Endothelial cell of umbilical vein (primary cell): ENCODE measurements around the gene POLR3GL.

Source experiments
- CTCF ChIP-seq, 2 donors: IDR thresholded peaks; 1 replicate in 1 of 2; 2 replicates in 1 of 2; pipeline ENCODE4 v1.5.1; 2011; ENCODE audit warnings: low read length in 2 of 2, mild to moderate bottlenecking in 2 of 2, moderate library complexity in 2 of 2, control low read depth in 1 of 2, inconsistent platforms in 1 of 2, low read depth in 1 of 2; ENCODE audit not compliant: insufficient read depth in 1 of 2; ENCODE audit errors: extremely low read depth in 1 of 2
- JUN ChIP-seq: IDR thresholded peaks from 2 replicates; pipeline ENCODE4 v1.6.1; 2011; ENCODE audit warnings: borderline replicate concordance, low read depth; ENCODE audit not compliant: insufficient read length, insufficient read depth
- POLR2A ChIP-seq: IDR thresholded peaks from 2 replicates; pipeline ENCODE4 v1.6.1; 2012; ENCODE audit warnings: low read depth, mild to moderate bottlenecking, control low read depth, low read length
- POLR2AphosphoS5 ChIP-seq: IDR thresholded peaks from 2 replicates; pipeline ENCODE4 v1.6.1; 2012; ENCODE audit warnings: low read depth, mild to moderate bottlenecking, control low read depth, low read length, moderate library complexity; ENCODE audit not compliant: insufficient read depth

- TF ChIP-seq POLR2A (no peak), CTCF (IDR thresholded peaks at IDR 0.05; ENCODE audit: extremely low read depth in 1 of 2, insufficient read depth in 1 of 2, low read depth in 1 of 2, low read length in 2 of 2) (no peak), POLR2AphosphoS5 (no peak), JUN (no peak)
These were observed 11.6 kb upstream of the POLR3GL start for GRCh38 chr1:145952903-145953302.
